HG03565 (cell line): ENCODE measurements around the gene SLC5A6.

Experiments used
- ATAC-seq: cut with Tn5 transposase; IDR thresholded peaks from one replicate; pipeline ENCODE4 v1.9.1; 2021; ENCODE audit warnings: mild to moderate bottlenecking, moderate library complexity; ENCODE audit not compliant: unreplicated experiment

Gene SLC5A6

GRCh38 chr2:27237341-27237945 is 25.4 kb upstream of the SLC5A6 start:
- ATAC-seq = no peak

GRCh38 chr2:27236626-27237025 is 24.6 kb upstream of the SLC5A6 start:
- no peak for ATAC-seq

GRCh38 chr2:27236136-27236535 is 24.1 kb upstream of the SLC5A6 start:
- no peak for ATAC-seq

- no peak for ATAC-seq
These were observed 21.3 kb upstream of the SLC5A6 start for GRCh38 chr2:27233341-27233740.

GRCh38 chr2:27231921-27232320 is 19.9 kb upstream of the SLC5A6 start:
- no peak for ATAC-seq

- no peak for ATAC-seq
These were observed 15.4 kb upstream of the SLC5A6 start for GRCh38 chr2:27227501-27227900.

- no peak for ATAC-seq
These were observed 13.5 kb upstream of the SLC5A6 start for GRCh38 chr2:27225526-27225925.

- ATAC-seq = no peak
These were observed 11.3 kb upstream of the SLC5A6 start for GRCh38 chr2:27223416-27223815.

- no peak for ATAC-seq
These were observed 10.3 kb upstream of the SLC5A6 start for GRCh38 chr2:27222407-27222806.

GRCh38 chr2:27221166-27221565 is 9.1 kb upstream of the SLC5A6 start:
- ATAC-seq = no peak

GRCh38 chr2:27220091-27220490 is 8.0 kb upstream of the SLC5A6 start:
- no peak for ATAC-seq

GRCh38 chr2:27219091-27219490 is 7.0 kb upstream of the SLC5A6 start:
- ATAC-seq = no peak

GRCh38 chr2:27218614-27219013 is 6.5 kb upstream of the SLC5A6 start:
- no peak for ATAC-seq

GRCh38 chr2:27217173-27218121 is 5.4 kb upstream of the SLC5A6 start, which contains the start of gene CAD:
TSS of gene CAD (plus strand) at chr2:27217369. CDS start at chr2:27217552, 183 bp downstream.
- peak; percentile 55 for ATAC-seq

GRCh38 chr2:27216416-27217137 is 4.5 kb upstream of the SLC5A6 start:
- ATAC-seq = no peak

GRCh38 chr2:27214941-27215340 is 2.9 kb upstream of the SLC5A6 start:
- ATAC-seq = no peak

GRCh38 chr2:27212626-27213471 is 781 bp upstream of the SLC5A6 start:
- ATAC-seq = no peak

- no peak for ATAC-seq
These were observed 676 bp downstream of the SLC5A6 start for GRCh38 chr2:27211241-27211942.

GRCh38 chr2:27209621-27210401 is 2.3 kb downstream of the SLC5A6 start:
- ATAC-seq = no peak
